Endothelial cell (in vitro differentiated cells): ENCODE data around the gene DDX54. TPM values are rescaled to one million over a fixed set of nuclear protein-coding genes. Genes with fewer than 3 reads are reported as not detected.

Source experiments
- DNase-seq: peaks from one replicate; pipeline ENCODE4 v3.0.0; 2021; ENCODE audit warnings: low spot score
- H3K27ac Mint-ChIP-seq: one replicate; pipeline ENCODE4 v1.8.0; 2021; ENCODE audit warnings: mixed read lengths, inconsistent platforms; ENCODE audit not compliant: unreplicated experiment
- H3K27me3 Mint-ChIP-seq: one replicate; pipeline ENCODE4 v1.8.0; 2021; ENCODE audit warnings: mild to moderate bottlenecking, moderate library complexity, mixed read lengths, inconsistent platforms; ENCODE audit not compliant: unreplicated experiment
- H3K36me3 Mint-ChIP-seq: one replicate; pipeline ENCODE4 v1.8.0; 2021; ENCODE audit warnings: mild to moderate bottlenecking, low read depth, mixed read lengths, inconsistent platforms; ENCODE audit not compliant: unreplicated experiment
- H3K4me1 Mint-ChIP-seq: one replicate; pipeline ENCODE4 v1.8.0; 2021; ENCODE audit warnings: mild to moderate bottlenecking, mixed read lengths, inconsistent platforms; ENCODE audit not compliant: unreplicated experiment
- H3K4me3 Mint-ChIP-seq: one replicate; pipeline ENCODE4 v1.8.0; 2021; ENCODE audit warnings: mild to moderate bottlenecking, mixed read lengths, inconsistent platforms; ENCODE audit not compliant: unreplicated experiment
- H3K9me3 Mint-ChIP-seq: one replicate; pipeline ENCODE4 v1.8.0; 2021; ENCODE audit warnings: mixed read lengths, inconsistent platforms; ENCODE audit not compliant: unreplicated experiment
- CTCF ChIP-seq: fragments of 200-600 bp; sonication (generic); IDR thresholded peaks from one replicate; pipeline ENCODE4 v1.5.0; 2021; ENCODE audit warnings: antibody characterized with exemption; ENCODE audit not compliant: unreplicated experiment
- total RNA-seq: library from RNA; stranded (reverse); fragmentation: NEBNext Ultra II Directional; extraction: Animal tissue kit (Norgen Biotek cat#: 25700); gene quantifications from one replicate; pipeline ENCODE4 v1.2.1, GENCODE V29; 2021; ENCODE audit not compliant: unreplicated experiment

The DDX54 gene
- total RNA-seq, 1 donor from 2014 or later = 47.5 TPM

- peaks cover 2% of the 10 kb centered on the region for H3K4me1 Mint-ChIP-seq
- H3K4me3 Mint-ChIP-seq = no peak overlapping the region
- no peak for TF ChIP-seq CTCF
- no peak for DNase-seq
- H3K27me3 Mint-ChIP-seq = peaks cover 7% of the 10 kb centered on the region
- H3K9me3 Mint-ChIP-seq = no peaks in the 10 kb centered on the region
- H3K36me3 Mint-ChIP-seq = peaks cover 20% of the 10 kb centered on the region
- no peak overlapping the region for H3K27ac Mint-ChIP-seq
Measured at GRCh38 chr12:113157218-113157859, 27.9 kb downstream of the DDX54 start.

DNA sequence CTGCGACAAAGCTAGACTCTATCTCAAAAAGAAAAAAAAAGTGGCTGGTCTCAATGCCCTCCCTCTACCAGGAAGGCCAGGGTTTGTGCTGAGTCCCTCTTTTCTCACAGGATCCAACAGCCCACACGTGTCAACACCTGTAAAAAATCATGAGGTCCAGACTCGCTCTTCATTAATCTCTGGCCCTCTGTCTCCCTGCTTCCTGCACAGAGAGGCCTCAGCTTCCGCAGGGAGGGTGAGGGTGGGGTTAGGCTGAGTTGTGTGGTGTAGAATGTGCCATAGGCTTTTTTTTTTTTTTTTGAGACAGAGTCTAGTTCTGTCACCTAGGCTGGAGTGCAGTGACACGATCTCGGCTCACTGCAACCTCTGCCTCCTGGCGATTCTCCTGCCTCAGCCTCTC, 29.6 kb downstream of the DDX54 start:
- Mint-ChIP-seq H3K27me3 (peaks cover 11% of the 10 kb centered on the region), H3K36me3 (peaks cover 24% of the 10 kb centered on the region), H3K4me1 (peaks cover 6% of the 10 kb centered on the region), H3K4me3 (no peak overlapping the region), H3K9me3 (no peaks in the 10 kb centered on the region), H3K27ac (no peak overlapping the region)
- DNase-seq = no peak
- no peak for TF ChIP-seq CTCF

- H3K9me3 Mint-ChIP-seq = no peaks in the 10 kb centered on the region
- H3K36me3 Mint-ChIP-seq = peaks cover 24% of the 10 kb centered on the region
- no peak overlapping the region for H3K4me3 Mint-ChIP-seq
- TF ChIP-seq CTCF = no peak
- H3K27ac Mint-ChIP-seq = no peak overlapping the region
- peaks cover 15% of the 10 kb centered on the region for H3K27me3 Mint-ChIP-seq
- no peak for DNase-seq
- H3K4me1 Mint-ChIP-seq = peaks cover 6% of the 10 kb centered on the region
Measured at GRCh38 chr12:113155060-113155459, 30.2 kb downstream of the DDX54 start.

DNA sequence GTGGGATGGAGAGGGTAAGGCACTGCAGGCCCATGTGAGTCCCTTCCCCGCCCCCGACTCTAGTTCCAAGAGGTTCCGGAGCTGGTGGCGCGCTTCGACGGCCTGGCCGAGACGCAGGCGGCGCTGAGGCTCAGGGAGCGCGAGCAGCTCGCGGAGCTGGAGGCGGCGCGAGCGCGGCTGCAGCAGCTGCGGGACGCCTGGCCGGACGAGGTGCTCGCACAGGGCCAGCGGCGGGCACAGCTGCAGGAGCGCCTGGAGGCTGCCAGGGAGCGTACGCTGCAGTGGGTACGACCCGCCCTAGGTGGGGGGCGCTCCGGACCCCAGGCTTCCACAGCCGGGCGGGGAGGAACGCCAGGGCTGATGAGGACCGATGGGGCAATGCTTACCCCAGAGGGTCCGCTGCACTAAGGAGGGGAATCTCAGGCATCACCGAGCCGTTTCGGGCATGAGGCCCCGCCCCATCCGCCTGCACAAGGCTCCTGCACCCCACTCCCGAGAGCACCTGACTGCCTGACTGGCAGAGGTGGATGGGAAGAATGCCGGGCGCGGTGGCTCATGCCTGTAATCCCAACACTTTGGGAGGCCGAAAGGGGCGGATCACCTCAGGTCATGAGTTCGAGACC, 30.8 kb downstream of the DDX54 start:
- no peaks in the 10 kb centered on the region for H3K9me3 Mint-ChIP-seq
- DNase-seq = peak; percentile 53
- no peak for TF ChIP-seq CTCF
- peaks cover 6% of the 10 kb centered on the region for H3K4me1 Mint-ChIP-seq
- H3K36me3 Mint-ChIP-seq = peaks cover 22% of the 10 kb centered on the region
- H3K27me3 Mint-ChIP-seq = peaks cover 15% of the 10 kb centered on the region
- H3K4me3 Mint-ChIP-seq = no peak overlapping the region
- H3K27ac Mint-ChIP-seq = no peak overlapping the region
